ENCODE data around the gene UBR4. TPM values are rescaled to one million over a fixed set of nuclear protein-coding genes. Genes with fewer than 3 reads are reported as not detected.

UBR4 gene
- total RNA-seq, 1 experiment from 2014 or later: 107 TPM

DNA sequence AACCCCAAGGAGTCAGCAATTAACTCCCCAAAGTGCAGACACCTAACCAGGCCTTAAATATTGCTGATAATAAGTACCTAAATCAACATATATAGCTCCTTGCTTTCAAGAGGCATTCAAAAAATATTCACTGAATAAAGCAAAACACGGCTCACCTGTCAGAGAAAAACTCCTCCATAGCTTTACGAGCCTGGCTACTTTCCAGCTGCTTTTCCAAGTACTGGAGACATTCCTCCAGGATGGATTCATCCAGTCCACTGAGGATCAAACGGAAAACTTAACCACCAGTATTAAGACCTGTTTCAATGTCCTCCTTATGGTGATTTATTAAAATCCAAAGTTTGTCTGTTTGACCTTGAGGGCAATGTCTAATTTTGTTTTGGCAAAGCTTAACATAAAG, 44.6 kb downstream of the UBR4 start:
- DNase-seq (ENCODE audit: low read depth, low spot score) (no peak), ATAC-seq (no peak)
- H3K79me2 ChIP-seq (ENCODE audit: insufficient read depth, low read length): 0 out of 2 replicates have a peak, but pooled peaks cover 4% of the 10 kb centered on the region
- intact Hi-C loops (cut with micrococcal nuclease): no loop called here
- no peaks in the 10 kb centered on the region for H3K27me3 ChIP-seq (ENCODE audit: insufficient read depth, low read length)
- no peak overlapping the region for H3K27ac ChIP-seq (ENCODE audit: low read depth, low read length)
- RAD21 ChIA-PET (ENCODE audit: low non-redundant PET in 1 of 2, low total read pairs in 2 of 2, uncharacterized antibody in 2 of 2, unreplicated experiment in 2 of 2): no interaction called here
- no peak overlapping the region for H2AFZ ChIP-seq (ENCODE audit: low read depth, low read length, poor library complexity, severe bottlenecking)
- BruUV-seq (replicated peaks): no TSS peak
- no peak overlapping the region for H3K4me3 ChIP-seq (replicated peaks in 1 of 2; ENCODE audit: low read depth in 1 of 2, low read length in 2 of 2)
- H3K4me2 ChIP-seq (ENCODE audit: low read length): no peak overlapping the region
- TF ChIP-seq YY1 (IDR thresholded peaks at IDR 0.05; ENCODE audit: extremely low read depth, insufficient replicate concordance, low read depth, low read length) (no peak), RAD21 (IDR thresholded peaks at IDR 0.05; ENCODE audit: low read depth) (no peak)
- H4K20me1 ChIP-seq (ENCODE audit: insufficient read depth): no peaks in the 10 kb centered on the region
- peaks cover 86 to 97% of the 10 kb centered on the region in 2 experiments for H3K36me3 ChIP-seq (ENCODE audit: control insufficient read depth in 1 of 2, insufficient read depth in 2 of 2, low read length in 2 of 2)
- H3K4me1 ChIP-seq (ENCODE audit: control insufficient read depth in 1 of 2, insufficient read depth in 2 of 2, low read length in 2 of 2): no peaks in the 10 kb centered on the region
- no peaks in the 10 kb centered on the region for H3K9me2 ChIP-seq (ENCODE audit: insufficient read depth)
- H3K9ac ChIP-seq (ENCODE audit: low read length): no peak overlapping the region
- H3K9me3 ChIP-seq (ENCODE audit: control insufficient read depth in 1 of 2, insufficient read depth in 1 of 2, low read depth in 1 of 2, low read length in 2 of 2): no peaks in the 10 kb centered on the region
- CTCF ChIA-PET: no interaction called here
- POLR2A ChIA-PET: no interaction called here

DNA sequence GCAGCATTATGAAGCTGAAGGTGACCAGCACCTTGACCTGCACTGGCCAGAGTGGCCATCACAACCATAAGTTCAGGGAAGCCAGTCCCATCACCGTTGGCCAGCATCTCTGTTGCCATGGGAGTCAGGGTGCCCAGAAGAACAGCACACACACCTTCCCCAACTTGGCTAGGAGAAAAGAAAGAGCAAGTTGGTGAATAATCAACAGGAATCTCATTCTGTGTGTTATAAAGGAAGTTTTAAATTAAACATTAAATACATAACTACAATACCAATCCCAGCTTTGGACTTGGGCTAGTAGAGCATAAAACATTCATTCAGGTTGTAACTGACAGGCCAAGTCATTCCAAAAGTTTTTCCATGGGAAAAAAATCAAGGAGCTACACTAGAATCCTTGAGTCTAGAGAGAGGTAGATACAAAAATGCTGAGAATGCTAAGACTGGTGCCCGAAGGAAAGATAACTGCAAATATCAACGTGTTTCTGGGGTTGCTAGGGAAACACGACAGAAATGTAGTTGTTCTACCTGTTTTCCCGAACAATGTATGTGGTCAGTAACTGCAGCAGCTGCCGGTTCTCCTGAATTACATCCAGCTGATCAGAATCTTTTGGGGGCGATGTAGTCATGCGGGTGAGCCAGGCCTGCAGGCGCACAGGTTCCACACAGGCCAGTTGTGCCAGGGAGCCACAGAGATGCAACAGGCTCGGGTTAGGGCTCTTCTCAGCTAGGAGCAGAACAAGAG, 45.6 kb downstream of the UBR4 start:
- POLR2A ChIA-PET: no interaction called here
- no peak for DNase-seq (ENCODE audit: low read depth, low spot score)
- CTCF ChIA-PET: no interaction called here

More for the DNA sequence above, 45.6 kb downstream of the UBR4 start:
- intact Hi-C loops (cut with micrococcal nuclease): no loop called here
- BruUV-seq (replicated peaks): no TSS peak
- Histone ChIP-seq H4K20me1 (ENCODE audit: insufficient read depth) (no peaks in the 10 kb centered on the region), H3K9me2 (ENCODE audit: insufficient read depth) (no peaks in the 10 kb centered on the region), H3K79me2 (ENCODE audit: insufficient read depth, low read length) (0 out of 2 replicates have a peak, but pooled peaks cover 4% of the 10 kb centered on the region), H3K4me2 (ENCODE audit: low read length) (no peak overlapping the region), H3K4me1 (ENCODE audit: control insufficient read depth in 1 of 2, insufficient read depth in 2 of 2, low read length in 2 of 2) (no peaks in the 10 kb centered on the region), H3K4me3 (replicated peaks in 1 of 2; ENCODE audit: low read depth in 1 of 2, low read length in 2 of 2) (no peak overlapping the region), H3K36me3 (ENCODE audit: control insufficient read depth in 1 of 2, insufficient read depth in 2 of 2, low read length in 2 of 2) (peaks cover 87 to 97% of the 10 kb centered on the region in 2 experiments), H3K27me3 (ENCODE audit: insufficient read depth, low read length) (no peaks in the 10 kb centered on the region), H3K27ac (ENCODE audit: low read depth, low read length) (no peak overlapping the region), H3K9ac (ENCODE audit: low read length) (no peak overlapping the region), H3K9me3 (ENCODE audit: control insufficient read depth in 1 of 2, insufficient read depth in 1 of 2, low read depth in 1 of 2, low read length in 2 of 2) (no peaks in the 10 kb centered on the region), H2AFZ (ENCODE audit: low read depth, low read length, poor library complexity, severe bottlenecking) (no peak overlapping the region)
- TF ChIP-seq, protein P1, sequence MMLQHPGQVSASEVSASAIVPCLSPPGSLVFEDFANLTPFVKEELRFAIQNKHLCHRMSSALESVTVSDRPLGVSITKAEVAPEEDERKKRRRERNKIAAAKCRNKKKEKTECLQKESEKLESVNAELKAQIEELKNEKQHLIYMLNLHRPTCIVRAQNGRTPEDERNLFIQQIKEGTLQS (IDR thresholded peaks at IDR 0.05): no peak
- TF ChIP-seq EGR1 (IDR thresholded peaks at IDR 0.05; ENCODE audit: low read depth): no peak
- TF ChIP-seq TCF7L2 (IDR thresholded peaks at IDR 0.05; ENCODE audit: borderline replicate concordance, extremely low read depth, insufficient read depth, insufficient read length): no peak
- TF ChIP-seq ZFX (IDR thresholded peaks at IDR 0.05): no peak
- no peak for TF ChIP-seq FOSL1 (IDR thresholded peaks at IDR 0.05; ENCODE audit: low read depth)
- TF ChIP-seq SP1 (IDR thresholded peaks at IDR 0.05; ENCODE audit: low read depth): no peak
- no peak for TF ChIP-seq EZH2phosphoT487 (IDR thresholded peaks at IDR 0.05; ENCODE audit: borderline replicate concordance)
- TF ChIP-seq CEBPB (IDR thresholded peaks at IDR 0.05; ENCODE audit: low read depth): no peak
- TF ChIP-seq YY1 (IDR thresholded peaks at IDR 0.05; ENCODE audit: extremely low read depth, insufficient replicate concordance, low read depth, low read length): no peak
- no peak for TF ChIP-seq SRF (IDR thresholded peaks at IDR 0.05; ENCODE audit: low read depth)
- no peak for TF ChIP-seq ELF1 (IDR thresholded peaks at IDR 0.05; ENCODE audit: borderline replicate concordance, low read depth)
- TF ChIP-seq CBX3 (IDR thresholded peaks at IDR 0.05; ENCODE audit: low read depth): no peak
- TF ChIP-seq POLR2A (IDR thresholded peaks at IDR 0.05; ENCODE audit: borderline replicate concordance, extremely low read depth, insufficient read depth, insufficient read length): no peak
- TF ChIP-seq SIN3A (IDR thresholded peaks at IDR 0.05; ENCODE audit: low read depth): no peak
- RAD21 ChIA-PET (ENCODE audit: low non-redundant PET in 1 of 2, low total read pairs in 2 of 2, uncharacterized antibody in 2 of 2, unreplicated experiment in 2 of 2): no interaction called here
- no peak for ATAC-seq

All from HCT116 (cell line).